ENCODE results near the gene MRM1. TPM values are rescaled to one million over a fixed set of nuclear protein-coding genes. Genes with fewer than 3 reads are reported as not detected.

The MRM1 gene
- total and polyA plus RNA-seq, 2 experiments from 2014 or later: 7.6 to 20.4 TPM

DNA sequence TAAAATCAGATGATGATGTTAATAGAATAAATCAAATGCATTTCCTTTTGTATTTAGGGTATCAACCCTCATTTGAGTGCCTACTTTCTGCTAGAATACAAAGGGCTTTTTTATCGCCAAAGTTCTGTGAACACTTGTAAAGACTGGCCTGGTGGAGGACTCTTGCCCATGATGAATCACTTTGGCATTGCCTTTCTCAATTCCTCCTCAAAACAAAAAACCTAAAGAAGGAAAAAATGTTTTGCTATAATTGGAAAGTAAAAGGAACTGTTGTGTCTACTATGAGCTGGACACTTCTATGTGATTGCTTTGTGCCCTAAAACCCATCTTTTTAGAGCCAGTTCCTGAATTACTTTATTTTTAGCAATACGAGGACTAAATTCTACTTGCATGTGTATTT is 22.7 kb upstream of the MRM1 start:
- no peaks in the 10 kb centered on the region for H3K9me2 ChIP-seq (ENCODE audit: insufficient read depth)
- DNase-seq (ENCODE audit: low spot score): no peak
- H3K4me3 Mint-ChIP-seq: no peak overlapping the region
- no peaks in the 10 kb centered on the region for H3K4me1 Mint-ChIP-seq
- no peak overlapping the region for H3K4me2 ChIP-seq
- no peaks in the 10 kb centered on the region for H3F3A ChIP-seq (replicated peaks; ENCODE audit: low read depth)
- H3K36me3 Mint-ChIP-seq (ENCODE audit: low read depth): peaks cover 42% of the 10 kb centered on the region
- TF ChIP-seq NANOG (IDR thresholded peaks at IDR 0.05; ENCODE audit: borderline replicate concordance) (no peak), ETS1 (IDR thresholded peaks at IDR 0.05) (no peak)
- H3K4me1 ChIP-seq (ENCODE audit: insufficient read depth): no peaks in the 10 kb centered on the region
- H3K79me2 ChIP-seq (replicated peaks; ENCODE audit: insufficient read depth): peaks cover 5% of the 10 kb centered on the region
- peaks cover under 1% of the 10 kb centered on the region for H4K20me1 ChIP-seq (replicated peaks; ENCODE audit: insufficient read depth)
- no peaks in the 10 kb centered on the region for H3K9me3 Mint-ChIP-seq
- H2AFZ ChIP-seq: no peak overlapping the region
- H3K27ac ChIP-seq (ENCODE audit: low read depth): no peak overlapping the region
- peaks cover 4% of the 10 kb centered on the region for H3K27me3 Mint-ChIP-seq (ENCODE audit: insufficient read depth, low read depth, poor library complexity)
- no peak for ATAC-seq
- H3K4me3 ChIP-seq: no peak overlapping the region
- H3K36me3 ChIP-seq (ENCODE audit: insufficient read depth): peaks cover 33% of the 10 kb centered on the region
- no peaks in the 10 kb centered on the region for H3K27me3 ChIP-seq (ENCODE audit: insufficient read depth)
- H3K27ac Mint-ChIP-seq: no peak overlapping the region

GRCh38 chr17:36583787-36584186 is 17.6 kb upstream of the MRM1 start:
- H3K36me3 Mint-ChIP-seq (ENCODE audit: low read depth): peaks cover 49% of the 10 kb centered on the region
- TF ChIP-seq ETS1 (IDR thresholded peaks at IDR 0.05) (no peak), STAT1 (IDR thresholded peaks at IDR 0.05; ENCODE audit: unreplicated experiment) (no peak), REST (IDR thresholded peaks at IDR 0.05; ENCODE audit: unreplicated experiment) (no peak), CREB1 (CRISPR knock-in tag; IDR thresholded peaks at IDR 0.05; ENCODE audit: low read depth) (no peak), ZNF331 (CRISPR knock-in tag; IDR thresholded peaks at IDR 0.05; ENCODE audit: low read depth) (no peak)
- TF ChIP-seq, protein P1, sequence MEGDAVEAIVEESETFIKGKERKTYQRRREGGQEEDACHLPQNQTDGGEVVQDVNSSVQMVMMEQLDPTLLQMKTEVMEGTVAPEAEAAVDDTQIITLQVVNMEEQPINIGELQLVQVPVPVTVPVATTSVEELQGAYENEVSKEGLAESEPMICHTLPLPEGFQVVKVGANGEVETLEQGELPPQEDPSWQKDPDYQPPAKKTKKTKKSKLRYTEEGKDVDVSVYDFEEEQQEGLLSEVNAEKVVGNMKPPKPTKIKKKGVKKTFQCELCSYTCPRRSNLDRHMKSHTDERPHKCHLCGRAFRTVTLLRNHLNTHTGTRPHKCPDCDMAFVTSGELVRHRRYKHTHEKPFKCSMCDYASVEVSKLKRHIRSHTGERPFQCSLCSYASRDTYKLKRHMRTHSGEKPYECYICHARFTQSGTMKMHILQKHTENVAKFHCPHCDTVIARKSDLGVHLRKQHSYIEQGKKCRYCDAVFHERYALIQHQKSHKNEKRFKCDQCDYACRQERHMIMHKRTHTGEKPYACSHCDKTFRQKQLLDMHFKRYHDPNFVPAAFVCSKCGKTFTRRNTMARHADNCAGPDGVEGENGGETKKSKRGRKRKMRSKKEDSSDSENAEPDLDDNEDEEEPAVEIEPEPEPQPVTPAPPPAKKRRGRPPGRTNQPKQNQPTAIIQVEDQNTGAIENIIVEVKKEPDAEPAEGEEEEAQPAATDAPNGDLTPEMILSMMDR (conservative IDR thresholded peaks at IDR 0.05; ENCODE audit: low read depth in 2 of 2): no peak
- TF ChIP-seq, protein P2, sequence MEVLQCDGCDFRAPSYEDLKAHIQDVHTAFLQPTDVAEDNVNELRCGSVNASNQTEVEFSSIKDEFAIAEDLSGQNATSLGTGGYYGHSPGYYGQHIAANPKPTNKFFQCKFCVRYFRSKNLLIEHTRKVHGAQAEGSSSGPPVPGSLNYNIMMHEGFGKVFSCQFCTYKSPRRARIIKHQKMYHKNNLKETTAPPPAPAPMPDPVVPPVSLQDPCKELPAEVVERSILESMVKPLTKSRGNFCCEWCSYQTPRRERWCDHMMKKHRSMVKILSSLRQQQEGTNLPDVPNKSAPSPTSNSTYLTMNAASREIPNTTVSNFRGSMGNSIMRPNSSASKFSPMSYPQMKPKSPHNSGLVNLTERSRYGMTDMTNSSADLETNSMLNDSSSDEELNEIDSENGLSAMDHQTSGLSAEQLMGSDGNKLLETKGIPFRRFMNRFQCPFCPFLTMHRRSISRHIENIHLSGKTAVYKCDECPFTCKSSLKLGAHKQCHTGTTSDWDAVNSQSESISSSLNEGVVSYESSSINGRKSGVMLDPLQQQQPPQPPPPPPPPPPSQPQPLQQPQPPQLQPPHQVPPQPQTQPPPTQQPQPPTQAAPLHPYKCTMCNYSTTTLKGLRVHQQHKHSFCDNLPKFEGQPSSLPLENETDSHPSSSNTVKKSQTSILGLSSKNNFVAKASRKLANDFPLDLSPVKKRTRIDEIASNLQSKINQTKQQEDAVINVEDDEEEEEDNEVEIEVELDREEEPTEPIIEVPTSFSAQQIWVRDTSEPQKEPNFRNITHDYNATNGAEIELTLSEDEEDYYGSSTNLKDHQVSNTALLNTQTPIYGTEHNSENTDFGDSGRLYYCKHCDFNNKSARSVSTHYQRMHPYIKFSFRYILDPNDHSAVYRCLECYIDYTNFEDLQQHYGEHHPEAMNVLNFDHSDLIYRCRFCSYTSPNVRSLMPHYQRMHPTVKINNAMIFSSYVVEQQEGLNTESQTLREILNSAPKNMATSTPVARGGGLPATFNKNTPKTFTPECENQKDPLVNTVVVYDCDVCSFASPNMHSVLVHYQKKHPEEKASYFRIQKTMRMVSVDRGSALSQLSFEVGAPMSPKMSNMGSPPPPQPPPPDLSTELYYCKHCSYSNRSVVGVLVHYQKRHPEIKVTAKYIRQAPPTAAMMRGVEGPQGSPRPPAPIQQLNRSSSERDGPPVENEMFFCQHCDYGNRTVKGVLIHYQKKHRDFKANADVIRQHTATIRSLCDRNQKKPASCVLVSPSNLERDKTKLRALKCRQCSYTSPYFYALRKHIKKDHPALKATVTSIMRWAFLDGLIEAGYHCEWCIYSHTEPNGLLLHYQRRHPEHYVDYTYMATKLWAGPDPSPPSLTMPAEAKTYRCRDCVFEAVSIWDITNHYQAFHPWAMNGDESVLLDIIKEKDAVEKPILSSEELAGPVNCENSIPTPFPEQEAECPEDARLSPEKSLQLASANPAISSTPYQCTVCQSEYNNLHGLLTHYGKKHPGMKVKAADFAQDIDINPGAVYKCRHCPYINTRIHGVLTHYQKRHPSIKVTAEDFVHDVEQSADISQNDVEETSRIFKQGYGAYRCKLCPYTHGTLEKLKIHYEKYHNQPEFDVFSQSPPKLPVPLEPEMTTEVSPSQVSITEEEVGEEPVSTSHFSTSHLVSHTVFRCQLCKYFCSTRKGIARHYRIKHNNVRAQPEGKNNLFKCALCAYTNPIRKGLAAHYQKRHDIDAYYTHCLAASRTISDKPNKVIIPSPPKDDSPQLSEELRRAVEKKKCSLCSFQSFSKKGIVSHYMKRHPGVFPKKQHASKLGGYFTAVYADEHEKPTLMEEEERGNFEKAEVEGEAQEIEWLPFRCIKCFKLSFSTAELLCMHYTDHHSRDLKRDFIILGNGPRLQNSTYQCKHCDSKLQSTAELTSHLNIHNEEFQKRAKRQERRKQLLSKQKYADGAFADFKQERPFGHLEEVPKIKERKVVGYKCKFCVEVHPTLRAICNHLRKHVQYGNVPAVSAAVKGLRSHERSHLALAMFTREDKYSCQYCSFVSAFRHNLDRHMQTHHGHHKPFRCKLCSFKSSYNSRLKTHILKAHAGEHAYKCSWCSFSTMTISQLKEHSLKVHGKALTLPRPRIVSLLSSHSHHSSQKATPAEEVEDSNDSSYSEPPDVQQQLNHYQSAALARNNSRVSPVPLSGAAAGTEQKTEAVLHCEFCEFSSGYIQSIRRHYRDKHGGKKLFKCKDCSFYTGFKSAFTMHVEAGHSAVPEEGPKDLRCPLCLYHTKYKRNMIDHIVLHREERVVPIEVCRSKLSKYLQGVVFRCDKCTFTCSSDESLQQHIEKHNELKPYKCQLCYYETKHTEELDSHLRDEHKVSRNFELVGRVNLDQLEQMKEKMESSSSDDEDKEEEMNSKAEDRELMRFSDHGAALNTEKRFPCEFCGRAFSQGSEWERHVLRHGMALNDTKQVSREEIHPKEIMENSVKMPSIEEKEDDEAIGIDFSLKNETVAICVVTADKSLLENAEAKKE (CRISPR knock-in tag; IDR thresholded peaks at IDR 0.05): no peak

More at GRCh38 chr17:36583787-36584186, 17.6 kb upstream of the MRM1 start:
- DNase-seq (ENCODE audit: low spot score) (no peak), ATAC-seq (no peak)
- no peak overlapping the region for H2AFZ ChIP-seq
- H3K4me3 ChIP-seq: no peak overlapping the region
- Mint-ChIP-seq H3K4me3 (no peak overlapping the region), H3K27ac (no peak overlapping the region), H3K27me3 (ENCODE audit: insufficient read depth, low read depth, poor library complexity) (no peaks in the 10 kb centered on the region), H3K4me1 (no peaks in the 10 kb centered on the region), H3K9me3 (no peaks in the 10 kb centered on the region)
- no peaks in the 10 kb centered on the region for H3K9me2 ChIP-seq (ENCODE audit: insufficient read depth)
- 0 out of 2 replicates have a peak, but pooled peaks cover 2% of the 10 kb centered on the region for H3F3A ChIP-seq (replicated peaks; ENCODE audit: low read depth)
- peaks cover 51% of the 10 kb centered on the region for H3K36me3 ChIP-seq (ENCODE audit: insufficient read depth)
- no peaks in the 10 kb centered on the region for H3K79me2 ChIP-seq (replicated peaks; ENCODE audit: insufficient read depth)
- H4K20me1 ChIP-seq (replicated peaks; ENCODE audit: insufficient read depth): peaks cover 15% of the 10 kb centered on the region
- H3K4me1 ChIP-seq (ENCODE audit: insufficient read depth): no peaks in the 10 kb centered on the region
- no peak overlapping the region for H3K4me2 ChIP-seq
- H3K27ac ChIP-seq (ENCODE audit: low read depth): no peak overlapping the region
- no peaks in the 10 kb centered on the region for H3K27me3 ChIP-seq (ENCODE audit: insufficient read depth)
